H9 (cell line): Measurements from ENCODE around the gene OXLD1. TPM values are rescaled to one million over a fixed set of nuclear protein-coding genes. Genes with fewer than 3 reads are reported as not detected.

Experiments used
- DNase-seq: peaks from one replicate; pipeline ENCODE4 v3.0.0-alpha.2; 2017
- H2AFZ ChIP-seq: one replicate; pipeline ENCODE4 v1.6.1; 2013; ENCODE audit warnings: mild to moderate bottlenecking, low read length, control low read depth, moderate library complexity
- H2AK5ac ChIP-seq: 2 replicates; pipeline ENCODE4 v1.6.1; 2013; ENCODE audit warnings: low read length, control low read depth, mixed read lengths; ENCODE audit not compliant: insufficient read length
- H2BK120ac ChIP-seq: one replicate; pipeline ENCODE4 v1.6.1; 2013; ENCODE audit warnings: low read depth, mild to moderate bottlenecking, low read length, control low read depth, inconsistent platforms; ENCODE audit not compliant: poor library complexity, severe bottlenecking
- H2BK12ac ChIP-seq: 2 replicates; pipeline ENCODE4 v1.6.1; 2013; ENCODE audit warnings: low read length, control low read depth, mixed read lengths, low read depth; ENCODE audit not compliant: insufficient read length
- H2BK15ac ChIP-seq: 2 replicates; pipeline ENCODE4 v1.6.1; 2013; ENCODE audit warnings: low read depth, low read length, control low read depth
- H2BK20ac ChIP-seq: one replicate; pipeline ENCODE4 v1.6.1; 2013; ENCODE audit warnings: low read depth, mild to moderate bottlenecking, low read length, control low read depth, inconsistent platforms; ENCODE audit not compliant: poor library complexity, severe bottlenecking
- H2BK5ac ChIP-seq: 2 replicates; pipeline ENCODE4 v1.6.1; 2013; ENCODE audit warnings: low read length, control low read depth, mixed read lengths; ENCODE audit not compliant: insufficient read length
- H3K14ac ChIP-seq: 2 replicates; pipeline ENCODE4 v1.6.1; 2013; ENCODE audit warnings: low read length, control low read depth; ENCODE audit not compliant: insufficient read depth
- H3K18ac ChIP-seq: 2 replicates; pipeline ENCODE4 v1.6.1; 2013; ENCODE audit warnings: low read depth, mild to moderate bottlenecking, mixed read lengths, low read length, control low read depth; ENCODE audit not compliant: insufficient read length
- H3K23ac ChIP-seq: 2 replicates; pipeline ENCODE4 v1.6.1; 2013; ENCODE audit warnings: low read length, control low read depth, mixed read lengths, low read depth; ENCODE audit not compliant: insufficient read length
- H3K23me2 ChIP-seq: 2 replicates; pipeline ENCODE4 v1.6.1; 2013; ENCODE audit warnings: low read depth, mild to moderate bottlenecking, mixed read lengths, low read length, control low read depth; ENCODE audit not compliant: insufficient read length, poor library complexity, severe bottlenecking
- H3K27ac ChIP-seq: 2 replicates; pipeline ENCODE4 v1.5.1; 2013; ENCODE audit warnings: low read length, control low read depth, mixed read lengths, low read depth; ENCODE audit not compliant: insufficient read length
- H3K27me3 ChIP-seq: 2 replicates; pipeline ENCODE4 v1.6.1; 2013; ENCODE audit warnings: low read length, control low read depth, inconsistent platforms; ENCODE audit not compliant: insufficient read depth
- H3K4ac ChIP-seq: 2 replicates; pipeline ENCODE4 v1.6.1; 2013; ENCODE audit warnings: low read depth, mild to moderate bottlenecking, control low read depth, inconsistent platforms, low read length, moderate library complexity
- H3K4me1 ChIP-seq: 2 replicates; pipeline ENCODE4 v1.6.1; 2013; ENCODE audit warnings: low read length, control low read depth, inconsistent platforms; ENCODE audit not compliant: insufficient read depth
- H3K4me2 ChIP-seq: 2 replicates; pipeline ENCODE4 v1.6.1; 2013; ENCODE audit warnings: low read length, control low read depth, mixed read lengths; ENCODE audit not compliant: insufficient read length, insufficient read depth
- H3K56ac ChIP-seq: 2 replicates; pipeline ENCODE4 v1.6.1; 2013; ENCODE audit warnings: low read depth, mild to moderate bottlenecking, mixed read lengths, low read length, control low read depth; ENCODE audit not compliant: insufficient read length
- H3K79me1 ChIP-seq: 2 replicates; pipeline ENCODE4 v1.6.1; 2013; ENCODE audit warnings: low read depth, mild to moderate bottlenecking, moderate library complexity, low read length, control low read depth, inconsistent platforms; ENCODE audit not compliant: insufficient read depth, poor library complexity, severe bottlenecking
- H3K79me2 ChIP-seq: 2 replicates; pipeline ENCODE4 v1.6.1; 2013; ENCODE audit warnings: low read length, control low read depth, inconsistent platforms; ENCODE audit not compliant: insufficient read depth
- H3K9ac ChIP-seq: 2 replicates; pipeline ENCODE4 v1.6.1; 2013; ENCODE audit warnings: low read length, control low read depth, mixed read lengths; ENCODE audit not compliant: insufficient read length; ENCODE audit errors: extremely low read depth
- H3K9me3 ChIP-seq: one replicate; pipeline ENCODE4 v1.6.1; 2013; ENCODE audit warnings: low read depth, low read length, inconsistent platforms; ENCODE audit not compliant: control insufficient read depth
- H3T11ph ChIP-seq: one replicate; pipeline ENCODE4 v1.6.1; 2013; ENCODE audit warnings: mild to moderate bottlenecking, low read length, control low read depth, inconsistent platforms
- H4K20me1 ChIP-seq: one replicate; pipeline ENCODE4 v1.6.1; 2013; ENCODE audit not compliant: control insufficient read depth, insufficient read length, insufficient read depth
- H4K5ac ChIP-seq: 2 replicates; pipeline ENCODE4 v1.6.1; 2013; ENCODE audit warnings: low read depth, mild to moderate bottlenecking, mixed read lengths, low read length, control low read depth; ENCODE audit not compliant: insufficient read length
- H4K8ac ChIP-seq: replicated peaks from 2 replicates; pipeline ENCODE4 v1.6.1; 2013; ENCODE audit warnings: low read length, control low read depth, mixed read lengths, low read depth; ENCODE audit not compliant: insufficient read length
- H4K91ac ChIP-seq: 2 replicates; pipeline ENCODE4 v1.6.1; 2013; ENCODE audit warnings: low read depth, mild to moderate bottlenecking, moderate library complexity, mixed read lengths, low read length, control low read depth; ENCODE audit not compliant: insufficient read length
- H3K27ac Mint-ChIP-seq, 3 experiments: 2 replicates in 2 of 3; 3 replicates in 1 of 3; pipeline ENCODE4 v1.8.0; 2020 to 2021; ENCODE audit warnings: mixed read lengths in 3 of 3, mild to moderate bottlenecking in 1 of 3, moderate library complexity in 1 of 3
- H3K27me3 Mint-ChIP-seq: 2 replicates; pipeline ENCODE4 v1.8.0; 2021; ENCODE audit warnings: low read depth, mild to moderate bottlenecking, moderate library complexity, mixed read lengths
- H3K36me3 Mint-ChIP-seq, 3 experiments: 2 replicates in 2 of 3; 3 replicates in 1 of 3; pipeline ENCODE4 v1.8.0; 2020 to 2021; ENCODE audit warnings: low read depth in 3 of 3, mixed read lengths in 3 of 3; ENCODE audit not compliant: insufficient read depth in 1 of 3
- H3K4me1 Mint-ChIP-seq, 2 experiments: 2 replicates each; pipeline ENCODE4 v1.8.0; 2020; ENCODE audit warnings: mixed read lengths in 2 of 2
- H3K4me3 Mint-ChIP-seq, 2 experiments: 2 replicates in 1 of 2; 3 replicates in 1 of 2; pipeline ENCODE4 v1.8.0; 2020 to 2021; ENCODE audit warnings: mild to moderate bottlenecking in 2 of 2, mixed read lengths in 2 of 2, moderate library complexity in 1 of 2
- H3K9me3 Mint-ChIP-seq, 2 experiments: 2 replicates in 1 of 2; 3 replicates in 1 of 2; pipeline ENCODE4 v1.8.0; 2020; ENCODE audit warnings: mild to moderate bottlenecking in 2 of 2, mixed read lengths in 2 of 2, moderate library complexity in 1 of 2
- CTCF ChIP-seq: fragments of 200-600 bp; sonication (generic); conservative IDR thresholded peaks from 3 replicates; pipeline ENCODE4 v1.8.0; 2021; ENCODE audit warnings: antibody characterized with exemption, mild to moderate bottlenecking
- WGBS: extraction: QIAGEN DNeasy Blood & Tissue Kit; methylation state at CpG from one replicate; pipeline ENCODE4 v1.1.7; 2013; ENCODE audit warnings: missing lambda C conversion rate, low lambda C conversion rate, mixed read lengths; ENCODE audit not compliant: insufficient read length; ENCODE audit errors: extremely low coverage; 5-methylcytosine and 5-hydroxymethylcytosine counted together
- total RNA-seq: library from RNA; stranded (reverse); gene quantifications from 2 replicates; pipeline ENCODE4 v1.2.1, GENCODE V29; 2021

Gene OXLD1
- total RNA-seq, 1 experiment from 2014 or later, result 25.0 TPM

GRCh38 chr17:81710514-81711308 lies 44.3 kb upstream of the OXLD1 start:
- H3K56ac ChIP-seq, result no peak overlapping the region
- Mint-ChIP-seq H3K27ac (peak overlapping the region in 2 of 3 experiments; percentile 83 to 85; a peak in 3 of 7 replicates), H3K36me3 (peaks cover 18 to 37% (median 19%) of the 10 kb centered on the region in 3 experiments), H3K4me1 (peaks cover 24% of the 10 kb centered on the region in 2 experiments), H3K9me3 (no peaks in the 10 kb centered on the region; a peak in 1 of 5 replicates), H3K4me3 (peak overlapping the region; percentile 58 to 79), H3K27me3 (no peaks in the 10 kb centered on the region; the same call in 1 of the 2 replicates)
- no peaks in the 10 kb centered on the region for H3K27me3 ChIP-seq
- no peak overlapping the region for H3K27ac ChIP-seq
- no peaks in the 10 kb centered on the region for H4K20me1 ChIP-seq
- peaks cover 20% of the 10 kb centered on the region for H3K23me2 ChIP-seq
- no peak overlapping the region for H2BK12ac ChIP-seq
- H4K91ac ChIP-seq, result no peak overlapping the region
- H3K14ac ChIP-seq, result peak overlapping the region; percentile 15; the same call in 1 of the 2 replicates
- no peak overlapping the region for H2BK120ac ChIP-seq
- H3K23ac ChIP-seq, result no peak overlapping the region
- H3K18ac ChIP-seq, result peak overlapping the region; percentile 14
- H2AK5ac ChIP-seq, result no peak overlapping the region
- no peak overlapping the region for H2AFZ ChIP-seq
- no peak overlapping the region for H3T11ph ChIP-seq
- H3K4ac ChIP-seq, result no peak overlapping the region
- H3K4me2 ChIP-seq, result peak overlapping the region; percentile 74
- no peak overlapping the region for H2BK5ac ChIP-seq
- no peak overlapping the region for H4K5ac ChIP-seq
- H3K9me3 ChIP-seq, result no peaks in the 10 kb centered on the region
- no peaks in the 10 kb centered on the region; the same call in 1 of the 2 replicates for H3K79me2 ChIP-seq
- TF ChIP-seq CTCF, result no peak
- WGBS, result no CpG with 5 or more reads among the region's 29 CpGs
- H3K9ac ChIP-seq, result peak overlapping the region; percentile 42
- no peak overlapping the region for H4K8ac ChIP-seq
- H2BK20ac ChIP-seq, result no peak overlapping the region
- H2BK15ac ChIP-seq, result no peak overlapping the region
- no peaks in the 10 kb centered on the region; the same call in 1 of the 2 replicates for H3K4me1 ChIP-seq
- H3K79me1 ChIP-seq, result no peaks in the 10 kb centered on the region
- no peak for DNase-seq
